Upper lobe of left lung (tissue), 4 donors: Measurements from ENCODE around the gene ELP5.

Experiments
- CTCF ChIP-seq, 6 experiments: fragments of 450-650 bp in 4 of 6; fragments of 200-600 bp in 2 of 6; sonication (generic) in 2 of 6; IDR thresholded peaks; one replicate each; pipeline ENCODE4 v1.5.1; 2016 to 2019; ENCODE audit warnings: antibody characterized with exemption in 6 of 6
- EP300 ChIP-seq, 4 donors: sonication (generic); formaldehyde crosslinking; IDR thresholded peaks; one replicate each; pipeline ENCODE4 v1.5.1; 2017; ENCODE audit warnings: antibody characterized with exemption in 4 of 4, control low read depth in 2 of 4
- POLR2A ChIP-seq, 4 donors: fragments of 450-650 bp; IDR thresholded peaks; one replicate each; pipeline ENCODE4 v1.5.1; 2016 to 2017; ENCODE audit warnings: antibody characterized with exemption in 4 of 4, mild to moderate bottlenecking in 2 of 4
- POLR2AphosphoS5 ChIP-seq, 2 donors: sonication (generic); formaldehyde crosslinking; IDR thresholded peaks; one replicate each; pipeline ENCODE4 v1.5.1; 2017; ENCODE audit warnings: antibody characterized with exemption in 2 of 2

- TF ChIP-seq EP300 (IDR thresholded peaks at IDR 0.05) (no peak), CTCF (IDR thresholded peaks at IDR 0.05) (no peak), POLR2A (IDR thresholded peaks at IDR 0.05) (no peak), POLR2AphosphoS5 (IDR thresholded peaks at IDR 0.05) (no peak)
Observed at GRCh38 chr17:7221278-7222092, 30.5 kb upstream of the ELP5 start.
